ENCODE results near the gene SLC2A6. TPM values are rescaled to one million over a fixed set of nuclear protein-coding genes. Genes with fewer than 3 reads are reported as not detected.

SLC2A6 gene
- total and polyA plus RNA-seq, 2 of the 8 experiments (the other 6 are each of a cell fraction or from before 2014, with no cell fraction given): 16.6 to 17.8 TPM

DNA sequence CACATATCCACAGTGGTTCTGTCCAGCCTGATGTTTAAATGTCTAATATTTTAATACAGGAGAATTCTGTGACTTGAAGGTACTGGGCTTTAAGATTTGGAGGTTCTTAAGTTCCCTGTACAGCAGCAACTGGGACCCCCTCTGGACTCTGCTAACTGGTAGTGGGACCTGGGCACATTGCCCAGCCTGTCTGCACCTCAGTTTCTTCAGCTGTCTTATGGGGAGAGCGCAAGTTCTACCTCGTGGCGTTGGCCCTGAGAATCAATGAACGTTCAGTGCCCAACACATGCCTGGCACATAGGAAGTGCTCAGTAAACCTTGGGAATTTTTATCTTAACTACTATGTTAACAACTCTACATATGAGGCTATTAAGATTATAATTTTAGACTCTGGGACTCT is 1.4 kb downstream of the SLC2A6 start:
- Histone ChIP-seq H3K18ac (ENCODE audit: extremely low read depth, low read length) (no peak overlapping the region), H3K4ac (replicated peaks; ENCODE audit: insufficient read length, low read depth, low read length) (no peak overlapping the region), H3K9ac (replicated peaks in 1 of 4; ENCODE audit: extremely low read depth in 1 of 4, low read depth in 3 of 4, low read length in 3 of 4) (no peak overlapping the region), H2BK12ac (ENCODE audit: low read depth, low read length) (no peak overlapping the region), H2AFZ (ENCODE audit: low read length) (no peak overlapping the region), H3K4me3 (ENCODE audit: extremely low read depth in 1 of 4, insufficient read depth in 2 of 4, low read depth in 3 of 4, low read length in 4 of 4) (peak overlapping the region in 1 of 4 experiments; percentile 81; a peak in 1 of 8 replicates), H3K79me1 (ENCODE audit: low read depth, low read length) (peaks cover 2% of the 10 kb centered on the region; the same call in 1 of the 2 replicates), H3K79me2 (ENCODE audit: control insufficient read depth in 1 of 2, insufficient read depth in 2 of 2, low read length in 2 of 2) (peaks cover 0 to 6% of the 10 kb centered on the region in 2 experiments; a peak in 1 of 4 replicates), H3K4me1 (replicated peaks in 1 of 4; ENCODE audit: control insufficient read depth in 3 of 4, insufficient read depth in 4 of 4, low read length in 3 of 4) (peaks cover 0 to 7% (median 4%) of the 10 kb centered on the region in 4 experiments; a peak in 6 of 7 replicates), H4K8ac (ENCODE audit: extremely low read depth, insufficient read depth, low read length) (no peak overlapping the region), H2BK120ac (replicated peaks; ENCODE audit: low read depth, low read length) (no peak overlapping the region), H3K36me3 (ENCODE audit: control insufficient read depth in 2 of 4, insufficient read depth in 4 of 4, low read length in 3 of 4) (peaks cover 0 to 26% (median 6%) of the 10 kb centered on the region in 4 experiments; a peak in 5 of 8 replicates), H2BK5ac (ENCODE audit: low read depth, low read length) (no peak overlapping the region), H3K4me2 (ENCODE audit: insufficient read depth in 1 of 2, low read depth in 2 of 2, low read length in 2 of 2) (peak overlapping the region; percentile 89 to 95; a peak in 2 of 4 replicates), H3K56ac (replicated peaks; ENCODE audit: insufficient read length, low read depth, low read length) (no peak overlapping the region), H2BK20ac (ENCODE audit: low read length) (no peak overlapping the region), H3K23me2 (ENCODE audit: low read depth, low read length) (peaks cover 6% of the 10 kb centered on the region; the same call in 1 of the 2 replicates), H3K9me3 (ENCODE audit: insufficient read depth in 2 of 2, low read depth in 1 of 2, low read length in 1 of 2) (no peaks in the 10 kb centered on the region), H4K5ac (ENCODE audit: insufficient read length, low read depth, low read length) (no peak overlapping the region), H3K14ac (ENCODE audit: insufficient read length) (no peak overlapping the region), H4K20me1 (replicated peaks in 1 of 2; ENCODE audit: control insufficient read depth in 1 of 2, insufficient read depth in 2 of 2, low read length in 2 of 2) (peaks cover 3 to 21% of the 10 kb centered on the region in 2 experiments), H3K27me3 (replicated peaks in 1 of 4; ENCODE audit: control insufficient read depth in 3 of 4, extremely low read depth in 1 of 4, insufficient read depth in 3 of 4, low read length in 3 of 4) (peaks cover 0 to 4% (median 0%) of the 10 kb centered on the region in 4 experiments; a peak in 1 of 7 replicates), H3K23ac (ENCODE audit: insufficient read length) (no peak overlapping the region), H3K27ac (ENCODE audit: low read depth, low read length) (no peak overlapping the region), H2AK5ac (ENCODE audit: low read depth, low read length) (no peak overlapping the region), H2BK15ac (ENCODE audit: low read length) (no peak overlapping the region), H4K91ac (replicated peaks; ENCODE audit: insufficient read length, low read length) (no peak overlapping the region)
- DNase-seq (ENCODE audit: low read depth in 1 of 2, low spot score in 2 of 2) (no peak), FAIRE-seq (no peak)
- POLR2A ChIA-PET (ENCODE audit: partially characterized antibody): interaction anchor here (1.5 to 3.4 kb wide), 4 partner anchors 9 to 18 kb away, joined by 5 to 19 read pairs (median 10); partner anchors contain the start of gene CACFD1
- 89% methylated on average over 4 of the region's 4 CpGs; no CpG with 5 or more reads in 1 of the 2 experiments for WGBS, 2 experiments (ENCODE audit: extremely low coverage in 1 of 2, insufficient coverage in 1 of 2, insufficient read length in 1 of 2, insufficient replicate concordance in 2 of 2, low coverage in 1 of 2, low lambda C conversion rate in 2 of 2, missing lambda C conversion rate in 1 of 2)
- CTCF ChIA-PET (ENCODE audit: partially characterized antibody): interaction anchor here (0.5 to 3.4 kb wide), 9 partner anchors 9 to 1861 kb away, joined by 3 to 13 read pairs (median 3); no protein-coding TSS in a partner anchor
- TF ChIP-seq, protein P1, sequence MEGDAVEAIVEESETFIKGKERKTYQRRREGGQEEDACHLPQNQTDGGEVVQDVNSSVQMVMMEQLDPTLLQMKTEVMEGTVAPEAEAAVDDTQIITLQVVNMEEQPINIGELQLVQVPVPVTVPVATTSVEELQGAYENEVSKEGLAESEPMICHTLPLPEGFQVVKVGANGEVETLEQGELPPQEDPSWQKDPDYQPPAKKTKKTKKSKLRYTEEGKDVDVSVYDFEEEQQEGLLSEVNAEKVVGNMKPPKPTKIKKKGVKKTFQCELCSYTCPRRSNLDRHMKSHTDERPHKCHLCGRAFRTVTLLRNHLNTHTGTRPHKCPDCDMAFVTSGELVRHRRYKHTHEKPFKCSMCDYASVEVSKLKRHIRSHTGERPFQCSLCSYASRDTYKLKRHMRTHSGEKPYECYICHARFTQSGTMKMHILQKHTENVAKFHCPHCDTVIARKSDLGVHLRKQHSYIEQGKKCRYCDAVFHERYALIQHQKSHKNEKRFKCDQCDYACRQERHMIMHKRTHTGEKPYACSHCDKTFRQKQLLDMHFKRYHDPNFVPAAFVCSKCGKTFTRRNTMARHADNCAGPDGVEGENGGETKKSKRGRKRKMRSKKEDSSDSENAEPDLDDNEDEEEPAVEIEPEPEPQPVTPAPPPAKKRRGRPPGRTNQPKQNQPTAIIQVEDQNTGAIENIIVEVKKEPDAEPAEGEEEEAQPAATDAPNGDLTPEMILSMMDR (IDR thresholded peaks at IDR 0.05; ENCODE audit: control extremely low read depth in 1 of 3, insufficient read depth in 1 of 3, low read depth in 1 of 3, low read length in 3 of 3): no peak
- TF ChIP-seq SAP30 (IDR thresholded peaks at IDR 0.05; ENCODE audit: insufficient read depth, insufficient replicate concordance, low read length): no peak
- no peak for TF ChIP-seq JUND (IDR thresholded peaks at IDR 0.05; ENCODE audit: low read length)
- no peak for TF ChIP-seq TAF7 (optimal IDR thresholded peaks at IDR 0.05; ENCODE audit: borderline replicate concordance, low read depth, low read length)
- no peak for TF ChIP-seq EP300 (IDR thresholded peaks at IDR 0.05; ENCODE audit: borderline replicate concordance in 1 of 2, low read depth in 2 of 2, low read length in 2 of 2)
- TF ChIP-seq TBP (IDR thresholded peaks at IDR 0.05; ENCODE audit: low read depth, low read length): no peak
- TF ChIP-seq HDAC6 (IDR thresholded peaks at IDR 0.05; ENCODE audit: low read depth, low read length): no peak
- TF ChIP-seq RAD21 (IDR thresholded peaks at IDR 0.05 in 1 of 2, conservative IDR thresholded peaks at IDR 0.05 in 1 of 2; ENCODE audit: low read depth in 2 of 2, low read length in 2 of 2): no peak
- no peak for TF ChIP-seq SP4 (IDR thresholded peaks at IDR 0.05; ENCODE audit: low read length)
- TF ChIP-seq JUN (IDR thresholded peaks at IDR 0.05; ENCODE audit: low read depth, low read length): no peak
